GM23338 (cell line): Measurements from ENCODE around the gene ABCC1. TPM values are rescaled to one million over a fixed set of nuclear protein-coding genes. Genes with fewer than 3 reads are reported as not detected.

Source experiments
- ATAC-seq: fragments of 200-7000 bp; cut with Tn5 transposase; 3 replicates; pipeline ENCODE4 v1.9.1; 2020
- DNase-seq: peaks from one replicate; pipeline ENCODE4 v3.0.0-alpha.2; 2015; ENCODE audit warnings: low spot score
- H2AFZ ChIP-seq: fragments of 200-600 bp; sonication (generic); 2 replicates; pipeline ENCODE4 v1.8.0; 2016; ENCODE audit warnings: antibody characterized with exemption, mild to moderate bottlenecking, moderate library complexity
- H3F3A ChIP-seq: fragments of 200-600 bp; sonication (generic); replicated peaks from 2 replicates; pipeline ENCODE4 v1.8.0; 2017; ENCODE audit warnings: antibody characterized with exemption, mixed run types, low read depth
- H3K27ac ChIP-seq: fragments of 200-600 bp; sonication (generic); 2 replicates; pipeline ENCODE4 v1.6.1; 2016; ENCODE audit warnings: low read depth
- H3K27me3 ChIP-seq: fragments of 200-600 bp; sonication (generic); 2 replicates; pipeline ENCODE4 v1.8.0; 2016; ENCODE audit warnings: mild to moderate bottlenecking, mixed run types, moderate library complexity; ENCODE audit not compliant: insufficient read depth
- H3K36me3 ChIP-seq: fragments of 200-600 bp; sonication (generic); 2 replicates; pipeline ENCODE4 v1.8.0; 2016; ENCODE audit warnings: mild to moderate bottlenecking; ENCODE audit not compliant: insufficient read depth
- H3K4me1 ChIP-seq: fragments of 200-600 bp; sonication (generic); 2 replicates; pipeline ENCODE4 v1.8.0; 2016; ENCODE audit warnings: mild to moderate bottlenecking, moderate library complexity; ENCODE audit not compliant: insufficient read depth
- H3K4me2 ChIP-seq: fragments of 200-600 bp; sonication (generic); 2 replicates; pipeline ENCODE4 v1.7.1; 2017; ENCODE audit warnings: mixed run types
- H3K4me3 ChIP-seq: fragments of 200-600 bp; sonication (generic); 2 replicates; pipeline ENCODE4 v1.6.1; 2016; ENCODE audit warnings: mixed run types
- H3K79me2 ChIP-seq: fragments of 200-600 bp; sonication (generic); replicated peaks from 2 replicates; pipeline ENCODE4 v1.8.0; 2017; ENCODE audit warnings: mild to moderate bottlenecking; ENCODE audit not compliant: insufficient read depth
- H3K9me2 ChIP-seq: fragments of 200-600 bp; sonication (generic); 2 replicates; pipeline ENCODE4 v1.8.0; 2017; ENCODE audit not compliant: insufficient read depth
- H4K20me1 ChIP-seq: fragments of 200-600 bp; sonication (generic); replicated peaks from 2 replicates; pipeline ENCODE4 v1.8.0; 2017; ENCODE audit warnings: mild to moderate bottlenecking; ENCODE audit not compliant: insufficient read depth
- H3K27ac Mint-ChIP-seq: 2 replicates; pipeline ENCODE4 v1.8.0; 2020; ENCODE audit warnings: inconsistent platforms, mild to moderate bottlenecking, moderate library complexity, mixed read lengths
- H3K27me3 Mint-ChIP-seq: 3 replicates; pipeline ENCODE4 v1.8.0; 2022; ENCODE audit warnings: low read depth, mild to moderate bottlenecking, moderate library complexity, mixed read lengths, inconsistent platforms; ENCODE audit not compliant: insufficient read depth, poor library complexity
- H3K36me3 Mint-ChIP-seq: 3 replicates; pipeline ENCODE4 v1.8.0; 2021; ENCODE audit warnings: low read depth, mild to moderate bottlenecking, inconsistent platforms, moderate library complexity, mixed read lengths
- H3K4me1 Mint-ChIP-seq: 3 replicates; pipeline ENCODE4 v1.8.0; 2020; ENCODE audit warnings: mild to moderate bottlenecking, inconsistent platforms, mixed read lengths
- H3K4me3 Mint-ChIP-seq: 3 replicates; pipeline ENCODE4 v1.8.0; 2021; ENCODE audit warnings: moderate library complexity, mild to moderate bottlenecking, inconsistent platforms, mixed read lengths
- H3K9me3 Mint-ChIP-seq: 3 replicates; pipeline ENCODE4 v1.8.0; 2020; ENCODE audit warnings: moderate library complexity, mild to moderate bottlenecking, inconsistent platforms, mixed read lengths
- CTCF ChIP-seq, 2 experiments: fragments of 200-600 bp in 1 of 2; sonication (generic) in 1 of 2; conservative IDR thresholded peaks; 2 replicates each; pipeline versions ENCODE4 v1.5.1 to v1.6.1; 2016 to 2017; ENCODE audit warnings: antibody characterized with exemption in 2 of 2, low read depth in 2 of 2, mild to moderate bottlenecking in 2 of 2, moderate library complexity in 1 of 2
- POLR2AphosphoS5 ChIP-seq: IDR thresholded peaks from 2 replicates; pipeline ENCODE4 v1.6.1; 2016; ENCODE audit warnings: antibody characterized with exemption, low read depth
- STAT1 ChIP-seq: IDR thresholded peaks from one replicate; pipeline ENCODE4 v1.6.1; 2016; ENCODE audit warnings: antibody characterized with exemption; ENCODE audit not compliant: unreplicated experiment
- ZNF331 ChIP-seq: fragments of 250-450 bp; sonication (Bioruptor Pico); IDR thresholded peaks from 2 replicates; pipeline ENCODE4 v1.5.0; 2020; ENCODE audit warnings: low read depth, mild to moderate bottlenecking, moderate library complexity
- ZNF462 ChIP-seq: fragments of 250-450 bp; sonication (Bioruptor Pico); IDR thresholded peaks from 2 replicates; pipeline ENCODE4 v1.5.0; 2020; ENCODE audit warnings: mild to moderate bottlenecking, moderate library complexity
- polyA plus RNA-seq: library from polyadenylated mRNA; unstranded; fragments of >200 nt; fragmentation: Nextera tagmentation; extraction: Ambion mirVana; gene quantifications from 2 replicates; pipeline ENCODE4 v1.2.1, GENCODE V29; 2016
- total RNA-seq: library from RNA; depleted of rRNA; stranded (reverse); fragments of >200 nt; shearing (Covaris generic); gene quantifications from 2 replicates; pipeline ENCODE4 v1.2.3, GENCODE V29; 2014
- TF ChIP-seq, protein P1 (sequence below): IDR thresholded peaks from one replicate; pipeline ENCODE4 v1.6.1; 2018; ENCODE audit warnings: antibody characterized with exemption; ENCODE audit not compliant: unreplicated experiment

ABCC1 gene
- total and polyA plus RNA-seq, 2 experiments from 2014 or later = 11.0 to 46.6 TPM

GRCh38 chr16:15925631-15926030, 23.8 kb upstream of the ABCC1 start (continued):
- TF ChIP-seq ZNF331 (no peak), POLR2AphosphoS5 (no peak), ZNF462 (CRISPR knock-in tag) (no peak)

- H3K4me3 ChIP-seq = no peak overlapping the region
- Mint-ChIP-seq H3K9me3 (no peaks in the 10 kb centered on the region), H3K4me1 (no peaks in the 10 kb centered on the region), H3K27ac (no peak overlapping the region), H3K4me3 (no peak overlapping the region), H3K36me3 (no peaks in the 10 kb centered on the region), H3K27me3 (peaks cover 5% of the 10 kb centered on the region)
- no peaks in the 10 kb centered on the region for H4K20me1 ChIP-seq
- H2AFZ ChIP-seq = 0 out of 2 replicates have a peak overlapping the region, but pooled peaks have one; percentile 56
- no peaks in the 10 kb centered on the region for H3K36me3 ChIP-seq
- no peak overlapping the region for H3K4me2 ChIP-seq
- no peaks in the 10 kb centered on the region for H3F3A ChIP-seq
- no peaks in the 10 kb centered on the region for H3K9me2 ChIP-seq
- no peaks in the 10 kb centered on the region for H3K27me3 ChIP-seq
- ATAC-seq (no peak), DNase-seq (no peak)
- no peak overlapping the region for H3K27ac ChIP-seq
- no peaks in the 10 kb centered on the region for H3K79me2 ChIP-seq
- H3K4me1 ChIP-seq = no peaks in the 10 kb centered on the region; the same call in 1 of the 2 replicates
- TF ChIP-seq STAT1 (no peak), CTCF (conservative IDR thresholded peaks at IDR 0.05; ENCODE audit: low read depth in 2 of 2) (no peak), POLR2AphosphoS5 (no peak), ZNF331 (no peak)
- TF ChIP-seq, protein P1, sequence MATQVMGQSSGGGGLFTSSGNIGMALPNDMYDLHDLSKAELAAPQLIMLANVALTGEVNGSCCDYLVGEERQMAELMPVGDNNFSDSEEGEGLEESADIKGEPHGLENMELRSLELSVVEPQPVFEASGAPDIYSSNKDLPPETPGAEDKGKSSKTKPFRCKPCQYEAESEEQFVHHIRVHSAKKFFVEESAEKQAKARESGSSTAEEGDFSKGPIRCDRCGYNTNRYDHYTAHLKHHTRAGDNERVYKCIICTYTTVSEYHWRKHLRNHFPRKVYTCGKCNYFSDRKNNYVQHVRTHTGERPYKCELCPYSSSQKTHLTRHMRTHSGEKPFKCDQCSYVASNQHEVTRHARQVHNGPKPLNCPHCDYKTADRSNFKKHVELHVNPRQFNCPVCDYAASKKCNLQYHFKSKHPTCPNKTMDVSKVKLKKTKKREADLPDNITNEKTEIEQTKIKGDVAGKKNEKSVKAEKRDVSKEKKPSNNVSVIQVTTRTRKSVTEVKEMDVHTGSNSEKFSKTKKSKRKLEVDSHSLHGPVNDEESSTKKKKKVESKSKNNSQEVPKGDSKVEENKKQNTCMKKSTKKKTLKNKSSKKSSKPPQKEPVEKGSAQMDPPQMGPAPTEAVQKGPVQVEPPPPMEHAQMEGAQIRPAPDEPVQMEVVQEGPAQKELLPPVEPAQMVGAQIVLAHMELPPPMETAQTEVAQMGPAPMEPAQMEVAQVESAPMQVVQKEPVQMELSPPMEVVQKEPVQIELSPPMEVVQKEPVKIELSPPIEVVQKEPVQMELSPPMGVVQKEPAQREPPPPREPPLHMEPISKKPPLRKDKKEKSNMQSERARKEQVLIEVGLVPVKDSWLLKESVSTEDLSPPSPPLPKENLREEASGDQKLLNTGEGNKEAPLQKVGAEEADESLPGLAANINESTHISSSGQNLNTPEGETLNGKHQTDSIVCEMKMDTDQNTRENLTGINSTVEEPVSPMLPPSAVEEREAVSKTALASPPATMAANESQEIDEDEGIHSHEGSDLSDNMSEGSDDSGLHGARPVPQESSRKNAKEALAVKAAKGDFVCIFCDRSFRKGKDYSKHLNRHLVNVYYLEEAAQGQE = no peak
Measured at GRCh38 chr16:15928261-15929104, 20.9 kb upstream of the ABCC1 start.
